Smooth muscle cell (in vitro differentiated cells): ENCODE results near the gene RSBN1L. TPM values are rescaled to one million over a fixed set of nuclear protein-coding genes. Genes with fewer than 3 reads are reported as not detected.

Experiments used
- DNase-seq: peaks from one replicate; lab custom pipeline; 2025; ENCODE audit not compliant: unreplicated experiment; lab: John Stamatoyannopoulos, UW
- H2AFZ ChIP-seq: fragments of 200-600 bp; sonication (generic); 2 replicates; pipeline ENCODE4 v1.6.0; 2016; ENCODE audit warnings: antibody characterized with exemption, low read depth, mild to moderate bottlenecking
- H3F3A ChIP-seq: fragments of 200-600 bp; sonication (generic); 2 replicates; pipeline ENCODE4 v1.6.0; 2017; ENCODE audit warnings: antibody characterized with exemption, low read depth
- H3K27ac ChIP-seq: fragments of 200-600 bp; sonication (generic); 2 replicates; pipeline ENCODE4 v1.5.1; 2016; ENCODE audit warnings: low read depth, mild to moderate bottlenecking
- H3K27me3 ChIP-seq: fragments of 200-600 bp; sonication (generic); 2 replicates; pipeline ENCODE4 v1.6.1; 2016; ENCODE audit warnings: low read depth, mild to moderate bottlenecking
- H3K36me3 ChIP-seq: fragments of 200-600 bp; sonication (generic); 2 replicates; pipeline ENCODE4 v1.5.1; 2016; ENCODE audit warnings: low read depth
- H3K4me1 ChIP-seq: fragments of 200-600 bp; sonication (generic); 2 replicates; pipeline ENCODE4 v1.5.1; 2016; ENCODE audit warnings: low read depth
- H3K4me2 ChIP-seq: fragments of 200-600 bp; sonication (generic); 2 replicates; pipeline ENCODE4 v1.6.0; 2016; ENCODE audit warnings: mild to moderate bottlenecking
- H3K4me3 ChIP-seq: fragments of 200-600 bp; sonication (generic); 2 replicates; pipeline ENCODE4 v1.5.1; 2016; ENCODE audit warnings: mild to moderate bottlenecking
- H3K79me2 ChIP-seq: fragments of 200-600 bp; sonication (generic); 2 replicates; pipeline ENCODE4 v1.6.0; 2016; ENCODE audit warnings: low read depth, mild to moderate bottlenecking
- H3K9ac ChIP-seq: fragments of 200-600 bp; sonication (generic); 2 replicates; pipeline ENCODE4 v1.6.0; 2016; ENCODE audit warnings: low read depth
- H3K9me3 ChIP-seq: fragments of 200-600 bp; sonication (generic); replicated peaks from 2 replicates; pipeline ENCODE4 v1.5.1; 2016; ENCODE audit warnings: low read depth
- H4K20me1 ChIP-seq: fragments of 200-600 bp; sonication (generic); 2 replicates; pipeline ENCODE4 v1.6.0; 2016; ENCODE audit warnings: low read depth
- whole genome bisulfite sequencing: methylation state at CpG from one replicate; pipeline ENCODE4 v1.1.7; 2016; ENCODE audit warnings: low lambda C conversion rate; 5-methylcytosine and 5-hydroxymethylcytosine counted together
- polyA plus RNA-seq: library from polyadenylated mRNA; unstranded; fragments of >200 nt; fragmentation: Nextera tagmentation; extraction: Ambion mirVana; gene quantifications from 2 replicates; pipeline ENCODE4 v1.2.1, GENCODE V29; 2016
- total RNA-seq: library from RNA; depleted of rRNA; stranded (reverse); fragments of >200 nt; gene quantifications from 2 replicates; pipeline ENCODE4 v1.2.3, GENCODE V29; 2014
- TF ChIP-seq, protein P1 (sequence below): fragments of 200-600 bp; sonication (generic); IDR thresholded peaks from 2 replicates; pipeline ENCODE4 v1.5.1; 2017; ENCODE audit warnings: borderline replicate concordance, mild to moderate bottlenecking, antibody characterized with exemption; ENCODE audit not compliant: insufficient read depth, poor library complexity, severe bottlenecking

The RSBN1L gene
- total and polyA plus RNA-seq, 2 experiments from 2014 or later: 3.8 to 26.2 TPM

DNA sequence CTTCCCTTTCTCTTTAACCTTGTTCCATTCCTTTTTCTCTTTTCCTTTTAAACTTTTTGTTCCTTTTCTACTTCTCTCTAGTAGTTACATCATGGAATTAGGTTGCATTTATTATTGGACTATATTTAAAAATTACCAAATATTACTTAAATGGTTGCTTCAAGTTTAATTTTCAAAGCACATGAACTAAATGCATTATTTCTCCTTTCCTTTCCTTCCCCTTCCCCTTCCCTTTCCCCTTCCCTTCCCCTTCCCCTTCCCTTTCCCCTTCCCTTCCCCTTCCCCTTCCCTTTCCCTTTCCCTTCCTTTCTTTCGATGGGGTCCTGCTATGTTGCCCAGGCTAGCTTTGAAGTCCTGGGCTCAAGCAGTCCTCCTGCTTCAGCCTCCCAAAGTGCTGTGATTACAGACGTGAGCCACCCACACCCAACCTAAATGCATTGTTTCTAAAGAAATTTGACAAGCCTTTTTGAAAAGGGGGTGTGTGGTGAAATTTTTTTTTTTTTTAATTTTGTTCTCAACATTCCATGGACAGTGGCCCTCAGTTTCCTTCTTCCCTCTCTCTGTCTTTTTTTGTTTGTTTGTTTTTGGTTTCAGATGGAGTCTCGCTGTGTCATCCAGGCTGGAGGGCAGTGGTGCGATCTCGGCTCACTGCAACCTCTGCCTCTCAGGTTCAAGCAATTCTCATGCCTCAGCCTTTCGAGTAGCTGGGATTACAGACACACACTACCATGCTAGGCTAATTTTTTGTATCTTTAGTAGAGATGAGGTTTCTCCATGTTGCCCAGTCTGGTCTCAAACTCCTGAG lies 70.7 kb downstream of the RSBN1L start:
- H3K9ac ChIP-seq: no peak overlapping the region
- H3K4me3 ChIP-seq: no peak overlapping the region
- no peaks in the 10 kb centered on the region for H3F3A ChIP-seq
- H3K36me3 ChIP-seq: no peaks in the 10 kb centered on the region
- DNase-seq: no peak
- H3K27me3 ChIP-seq: no peaks in the 10 kb centered on the region
- H3K4me2 ChIP-seq: no peak overlapping the region
- WGBS: 97% methylated on average over 5 of the region's 6 CpGs
- no peaks in the 10 kb centered on the region for H3K9me3 ChIP-seq
- peaks cover 8% of the 10 kb centered on the region for H4K20me1 ChIP-seq
- no peak overlapping the region for H2AFZ ChIP-seq
- no peaks in the 10 kb centered on the region for H3K4me1 ChIP-seq
- peaks cover 18% of the 10 kb centered on the region for H3K79me2 ChIP-seq
- TF ChIP-seq, protein P1, sequence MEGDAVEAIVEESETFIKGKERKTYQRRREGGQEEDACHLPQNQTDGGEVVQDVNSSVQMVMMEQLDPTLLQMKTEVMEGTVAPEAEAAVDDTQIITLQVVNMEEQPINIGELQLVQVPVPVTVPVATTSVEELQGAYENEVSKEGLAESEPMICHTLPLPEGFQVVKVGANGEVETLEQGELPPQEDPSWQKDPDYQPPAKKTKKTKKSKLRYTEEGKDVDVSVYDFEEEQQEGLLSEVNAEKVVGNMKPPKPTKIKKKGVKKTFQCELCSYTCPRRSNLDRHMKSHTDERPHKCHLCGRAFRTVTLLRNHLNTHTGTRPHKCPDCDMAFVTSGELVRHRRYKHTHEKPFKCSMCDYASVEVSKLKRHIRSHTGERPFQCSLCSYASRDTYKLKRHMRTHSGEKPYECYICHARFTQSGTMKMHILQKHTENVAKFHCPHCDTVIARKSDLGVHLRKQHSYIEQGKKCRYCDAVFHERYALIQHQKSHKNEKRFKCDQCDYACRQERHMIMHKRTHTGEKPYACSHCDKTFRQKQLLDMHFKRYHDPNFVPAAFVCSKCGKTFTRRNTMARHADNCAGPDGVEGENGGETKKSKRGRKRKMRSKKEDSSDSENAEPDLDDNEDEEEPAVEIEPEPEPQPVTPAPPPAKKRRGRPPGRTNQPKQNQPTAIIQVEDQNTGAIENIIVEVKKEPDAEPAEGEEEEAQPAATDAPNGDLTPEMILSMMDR: no peak
- no peak overlapping the region for H3K27ac ChIP-seq

DNA sequence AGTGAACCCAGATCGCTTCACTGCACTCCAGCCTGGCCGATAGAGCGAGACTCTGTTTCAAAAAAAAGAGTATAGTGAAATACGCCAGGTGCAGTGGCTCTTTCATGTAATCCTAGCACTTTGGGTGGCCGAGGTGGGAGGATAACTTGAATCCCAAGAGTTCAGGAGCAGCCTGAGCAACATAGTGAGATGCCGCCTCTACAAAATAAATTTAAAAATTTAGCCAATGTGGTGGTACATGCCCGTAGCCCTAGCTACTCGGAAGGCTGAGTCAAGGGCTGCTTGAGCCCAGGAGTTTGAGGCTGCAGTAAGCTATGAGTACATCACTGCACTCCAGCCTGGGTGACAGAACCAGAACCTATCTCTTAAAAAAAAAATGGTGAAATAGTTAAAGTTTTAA lies 74.1 kb downstream of the RSBN1L start:
- Histone ChIP-seq H3K9me3 (no peaks in the 10 kb centered on the region), H3K36me3 (no peaks in the 10 kb centered on the region), H3K4me3 (no peak overlapping the region), H4K20me1 (no peaks in the 10 kb centered on the region), H3K79me2 (peaks cover 4% of the 10 kb centered on the region), H3K4me2 (no peak overlapping the region), H3K9ac (no peak overlapping the region), H2AFZ (no peak overlapping the region), H3K27ac (no peak overlapping the region), H3F3A (no peaks in the 10 kb centered on the region), H3K27me3 (no peaks in the 10 kb centered on the region), H3K4me1 (no peaks in the 10 kb centered on the region)
- WGBS: 93% methylated on average over 8 of the region's 8 CpGs
- no peak for DNase-seq
- TF ChIP-seq, protein P1: no peak

DNA sequence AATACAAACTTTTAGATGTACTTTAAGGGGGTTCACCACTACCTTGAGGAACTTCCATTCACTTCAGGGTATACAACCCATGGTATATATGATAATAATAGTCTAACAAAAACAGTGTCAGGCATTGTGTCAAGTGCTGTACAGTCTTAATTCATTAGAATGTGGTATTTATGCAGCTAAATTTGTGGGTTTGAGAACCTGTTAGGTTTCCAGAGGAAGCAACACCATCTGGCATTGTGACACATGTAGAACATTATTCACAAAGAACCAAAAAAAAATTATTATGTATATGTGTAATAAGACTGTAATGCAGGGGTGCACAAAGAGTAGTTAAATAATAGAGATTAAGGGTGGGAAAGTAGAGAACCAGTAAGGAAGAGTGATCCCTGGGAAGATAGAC lies 75.6 kb downstream of the RSBN1L start:
- TF ChIP-seq, protein P1: no peak
- no peak for DNase-seq
- H3K4me3 ChIP-seq: no peak overlapping the region
- H3K4me2 ChIP-seq: no peak overlapping the region
- no peak overlapping the region for H3K27ac ChIP-seq
- no peaks in the 10 kb centered on the region for H3K79me2 ChIP-seq
- no peaks in the 10 kb centered on the region for H3K9me3 ChIP-seq
- no peaks in the 10 kb centered on the region for H3K27me3 ChIP-seq
- H3K4me1 ChIP-seq: no peaks in the 10 kb centered on the region
- H3K9ac ChIP-seq: no peak overlapping the region
- H3F3A ChIP-seq: no peaks in the 10 kb centered on the region
- H2AFZ ChIP-seq: no peak overlapping the region
- H4K20me1 ChIP-seq: no peaks in the 10 kb centered on the region
- H3K36me3 ChIP-seq: peaks cover 12% of the 10 kb centered on the region

DNA sequence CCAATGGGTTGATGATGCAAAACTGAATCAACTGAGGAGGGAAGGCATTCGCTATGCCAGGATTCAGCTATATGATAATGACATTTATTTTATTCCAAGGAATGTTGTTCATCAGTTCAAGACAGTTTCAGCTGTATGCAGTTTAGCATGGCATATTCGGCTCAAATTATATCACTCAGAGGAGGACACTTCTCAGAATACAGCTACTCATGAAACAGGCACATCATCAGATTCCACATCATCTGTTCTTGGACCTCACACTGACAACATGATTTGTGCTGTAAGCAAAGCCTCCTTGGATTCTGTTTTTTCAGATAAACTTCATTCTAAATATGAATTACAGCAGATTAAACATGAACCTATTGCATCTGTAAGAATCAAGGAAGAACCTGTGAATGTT lies 82.3 kb downstream of the RSBN1L start:
- H3K79me2 ChIP-seq: no peaks in the 10 kb centered on the region

More for the DNA sequence above, 82.3 kb downstream of the RSBN1L start:
- no peak overlapping the region for H3K27ac ChIP-seq
- H3F3A ChIP-seq: no peaks in the 10 kb centered on the region
- H3K4me2 ChIP-seq: no peak overlapping the region
- H3K9me3 ChIP-seq: no peaks in the 10 kb centered on the region
- no peak for DNase-seq
- TF ChIP-seq, protein P1: no peak
- H4K20me1 ChIP-seq: no peaks in the 10 kb centered on the region
- H3K4me1 ChIP-seq: no peaks in the 10 kb centered on the region
- H2AFZ ChIP-seq: no peak overlapping the region
- H3K4me3 ChIP-seq: no peak overlapping the region
- WGBS: 100% methylated on average over 2 of the region's 2 CpGs
- H3K36me3 ChIP-seq: peaks cover 12% of the 10 kb centered on the region
- H3K9ac ChIP-seq: no peak overlapping the region
- H3K27me3 ChIP-seq: no peaks in the 10 kb centered on the region
